Testis (tissue), 2 donors: ENCODE results near the gene ADPRHL1.

ENCODE experiments used
- POLR2A ChIP-seq: fragments of 450-650 bp; IDR thresholded peaks from one replicate; pipeline ENCODE4 v1.6.1; 2017; ENCODE audit warnings: antibody characterized with exemption, mild to moderate bottlenecking, moderate library complexity
- TF ChIP-seq, protein P1 (sequence below), 3 experiments: fragments of 450-650 bp in 2 of 3; fragments of 200-600 bp in 1 of 3; sonication (generic) in 1 of 3; IDR thresholded peaks; one replicate each; pipeline ENCODE4 v1.5.1; 2016 to 2019; ENCODE audit warnings: antibody characterized with exemption in 3 of 3, mild to moderate bottlenecking in 2 of 3, moderate library complexity in 1 of 3

DNA sequence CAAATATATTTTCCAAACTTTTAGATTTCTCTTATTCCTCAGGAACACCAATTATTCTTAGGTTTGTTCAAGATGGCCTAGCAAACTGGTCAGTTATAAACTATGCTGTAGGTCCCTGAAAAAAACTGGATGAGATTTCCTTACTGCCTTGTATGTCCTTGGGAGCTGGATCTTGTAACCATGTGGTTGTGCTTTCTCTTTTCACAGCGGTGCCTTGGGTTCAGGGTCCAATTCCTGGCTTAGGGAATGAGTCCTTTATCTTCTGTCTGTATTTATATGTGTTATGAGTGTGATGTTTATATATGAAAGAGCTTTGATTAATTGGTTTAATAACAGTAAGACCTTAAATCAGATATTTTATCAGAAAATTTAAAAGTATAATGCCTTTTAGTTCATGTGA is 65.9 kb downstream of the ADPRHL1 start:
- TF ChIP-seq, protein P1, sequence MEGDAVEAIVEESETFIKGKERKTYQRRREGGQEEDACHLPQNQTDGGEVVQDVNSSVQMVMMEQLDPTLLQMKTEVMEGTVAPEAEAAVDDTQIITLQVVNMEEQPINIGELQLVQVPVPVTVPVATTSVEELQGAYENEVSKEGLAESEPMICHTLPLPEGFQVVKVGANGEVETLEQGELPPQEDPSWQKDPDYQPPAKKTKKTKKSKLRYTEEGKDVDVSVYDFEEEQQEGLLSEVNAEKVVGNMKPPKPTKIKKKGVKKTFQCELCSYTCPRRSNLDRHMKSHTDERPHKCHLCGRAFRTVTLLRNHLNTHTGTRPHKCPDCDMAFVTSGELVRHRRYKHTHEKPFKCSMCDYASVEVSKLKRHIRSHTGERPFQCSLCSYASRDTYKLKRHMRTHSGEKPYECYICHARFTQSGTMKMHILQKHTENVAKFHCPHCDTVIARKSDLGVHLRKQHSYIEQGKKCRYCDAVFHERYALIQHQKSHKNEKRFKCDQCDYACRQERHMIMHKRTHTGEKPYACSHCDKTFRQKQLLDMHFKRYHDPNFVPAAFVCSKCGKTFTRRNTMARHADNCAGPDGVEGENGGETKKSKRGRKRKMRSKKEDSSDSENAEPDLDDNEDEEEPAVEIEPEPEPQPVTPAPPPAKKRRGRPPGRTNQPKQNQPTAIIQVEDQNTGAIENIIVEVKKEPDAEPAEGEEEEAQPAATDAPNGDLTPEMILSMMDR (IDR thresholded peaks at IDR 0.05): no peak
- no peak for TF ChIP-seq POLR2A
